GM23338 (cell line): ENCODE measurements around the gene THADA. TPM values are rescaled to one million over a fixed set of nuclear protein-coding genes. Genes with fewer than 3 reads are reported as not detected.

Experiments used
- ATAC-seq: fragments of 200-7000 bp; cut with Tn5 transposase; 3 replicates; pipeline ENCODE4 v1.9.1; 2020
- DNase-seq: peaks from one replicate; pipeline ENCODE4 v3.0.0-alpha.2; 2015; ENCODE audit warnings: low spot score
- H2AFZ ChIP-seq: fragments of 200-600 bp; sonication (generic); 2 replicates; pipeline ENCODE4 v1.8.0; 2016; ENCODE audit warnings: antibody characterized with exemption, mild to moderate bottlenecking, moderate library complexity
- H3F3A ChIP-seq: fragments of 200-600 bp; sonication (generic); replicated peaks from 2 replicates; pipeline ENCODE4 v1.8.0; 2017; ENCODE audit warnings: antibody characterized with exemption, mixed run types, low read depth
- H3K27ac ChIP-seq: fragments of 200-600 bp; sonication (generic); 2 replicates; pipeline ENCODE4 v1.6.1; 2016; ENCODE audit warnings: low read depth
- H3K27me3 ChIP-seq: fragments of 200-600 bp; sonication (generic); 2 replicates; pipeline ENCODE4 v1.8.0; 2016; ENCODE audit warnings: mild to moderate bottlenecking, mixed run types, moderate library complexity; ENCODE audit not compliant: insufficient read depth
- H3K36me3 ChIP-seq: fragments of 200-600 bp; sonication (generic); 2 replicates; pipeline ENCODE4 v1.8.0; 2016; ENCODE audit warnings: mild to moderate bottlenecking; ENCODE audit not compliant: insufficient read depth
- H3K4me1 ChIP-seq: fragments of 200-600 bp; sonication (generic); 2 replicates; pipeline ENCODE4 v1.8.0; 2016; ENCODE audit warnings: mild to moderate bottlenecking, moderate library complexity; ENCODE audit not compliant: insufficient read depth
- H3K4me2 ChIP-seq: fragments of 200-600 bp; sonication (generic); 2 replicates; pipeline ENCODE4 v1.7.1; 2017; ENCODE audit warnings: mixed run types
- H3K4me3 ChIP-seq: fragments of 200-600 bp; sonication (generic); 2 replicates; pipeline ENCODE4 v1.6.1; 2016; ENCODE audit warnings: mixed run types
- H3K79me2 ChIP-seq: fragments of 200-600 bp; sonication (generic); replicated peaks from 2 replicates; pipeline ENCODE4 v1.8.0; 2017; ENCODE audit warnings: mild to moderate bottlenecking; ENCODE audit not compliant: insufficient read depth
- H3K9me2 ChIP-seq: fragments of 200-600 bp; sonication (generic); 2 replicates; pipeline ENCODE4 v1.8.0; 2017; ENCODE audit not compliant: insufficient read depth
- H4K20me1 ChIP-seq: fragments of 200-600 bp; sonication (generic); replicated peaks from 2 replicates; pipeline ENCODE4 v1.8.0; 2017; ENCODE audit warnings: mild to moderate bottlenecking; ENCODE audit not compliant: insufficient read depth
- H3K27ac Mint-ChIP-seq: 2 replicates; pipeline ENCODE4 v1.8.0; 2020; ENCODE audit warnings: inconsistent platforms, mild to moderate bottlenecking, moderate library complexity, mixed read lengths
- H3K27me3 Mint-ChIP-seq: 3 replicates; pipeline ENCODE4 v1.8.0; 2022; ENCODE audit warnings: low read depth, mild to moderate bottlenecking, moderate library complexity, mixed read lengths, inconsistent platforms; ENCODE audit not compliant: insufficient read depth, poor library complexity
- H3K36me3 Mint-ChIP-seq: 3 replicates; pipeline ENCODE4 v1.8.0; 2021; ENCODE audit warnings: low read depth, mild to moderate bottlenecking, inconsistent platforms, moderate library complexity, mixed read lengths
- H3K4me1 Mint-ChIP-seq: 3 replicates; pipeline ENCODE4 v1.8.0; 2020; ENCODE audit warnings: mild to moderate bottlenecking, inconsistent platforms, mixed read lengths
- H3K4me3 Mint-ChIP-seq: 3 replicates; pipeline ENCODE4 v1.8.0; 2021; ENCODE audit warnings: moderate library complexity, mild to moderate bottlenecking, inconsistent platforms, mixed read lengths
- H3K9me3 Mint-ChIP-seq: 3 replicates; pipeline ENCODE4 v1.8.0; 2020; ENCODE audit warnings: moderate library complexity, mild to moderate bottlenecking, inconsistent platforms, mixed read lengths
- CREB1 ChIP-seq: fragments of 250-450 bp; sonication (Bioruptor Pico); IDR thresholded peaks from 2 replicates; pipeline ENCODE4 v1.5.0; 2020; ENCODE audit warnings: low read depth, mild to moderate bottlenecking, moderate library complexity
- EZH2 ChIP-seq: fragments of 200-600 bp; sonication (generic); IDR thresholded peaks from one replicate; pipeline ENCODE4 v1.8.0; 2017; ENCODE audit warnings: antibody characterized with exemption, mild to moderate bottlenecking, low read depth; ENCODE audit not compliant: unreplicated experiment
- NANOG ChIP-seq: IDR thresholded peaks from 2 replicates; pipeline ENCODE4 v1.6.1; 2016; ENCODE audit warnings: antibody characterized with exemption, borderline replicate concordance
- STAT1 ChIP-seq: IDR thresholded peaks from one replicate; pipeline ENCODE4 v1.6.1; 2016; ENCODE audit warnings: antibody characterized with exemption; ENCODE audit not compliant: unreplicated experiment
- ZNF114 ChIP-seq: fragments of 250-450 bp; sonication (Bioruptor Pico); IDR thresholded peaks from 2 replicates; pipeline ENCODE4 v1.5.0; 2020; ENCODE audit warnings: mild to moderate bottlenecking, moderate library complexity
- polyA plus RNA-seq: library from polyadenylated mRNA; unstranded; fragments of >200 nt; fragmentation: Nextera tagmentation; extraction: Ambion mirVana; gene quantifications from 2 replicates; pipeline ENCODE4 v1.2.1, GENCODE V29; 2016
- total RNA-seq: library from RNA; depleted of rRNA; stranded (reverse); fragments of >200 nt; shearing (Covaris generic); gene quantifications from 2 replicates; pipeline ENCODE4 v1.2.3, GENCODE V29; 2014
- TF ChIP-seq, protein P1 (sequence below), 2 experiments: fragments of 200-600 bp in 1 of 2; sonication (generic) in 1 of 2; conservative IDR thresholded peaks; 2 replicates each; pipeline versions ENCODE4 v1.5.1 to v1.6.1; 2016 to 2017; ENCODE audit warnings: antibody characterized with exemption in 2 of 2, low read depth in 2 of 2, mild to moderate bottlenecking in 2 of 2, moderate library complexity in 1 of 2
- TF ChIP-seq, protein P2 (sequence below): IDR thresholded peaks from one replicate; pipeline ENCODE4 v1.6.1; 2018; ENCODE audit warnings: antibody characterized with exemption; ENCODE audit not compliant: unreplicated experiment
- TF ChIP-seq, protein P3 (sequence below): fragments of 250-450 bp; sonication (Bioruptor Pico); IDR thresholded peaks from 2 replicates; pipeline ENCODE4 v1.5.0; 2020; ENCODE audit warnings: mild to moderate bottlenecking, moderate library complexity
- TF ChIP-seq, protein P4 (sequence below): IDR thresholded peaks from 2 replicates; pipeline ENCODE4 v1.6.1; 2016; ENCODE audit warnings: antibody characterized with exemption

The THADA gene
- total and polyA plus RNA-seq, 2 experiments from 2014 or later: 17.0 to 30.7 TPM

DNA sequence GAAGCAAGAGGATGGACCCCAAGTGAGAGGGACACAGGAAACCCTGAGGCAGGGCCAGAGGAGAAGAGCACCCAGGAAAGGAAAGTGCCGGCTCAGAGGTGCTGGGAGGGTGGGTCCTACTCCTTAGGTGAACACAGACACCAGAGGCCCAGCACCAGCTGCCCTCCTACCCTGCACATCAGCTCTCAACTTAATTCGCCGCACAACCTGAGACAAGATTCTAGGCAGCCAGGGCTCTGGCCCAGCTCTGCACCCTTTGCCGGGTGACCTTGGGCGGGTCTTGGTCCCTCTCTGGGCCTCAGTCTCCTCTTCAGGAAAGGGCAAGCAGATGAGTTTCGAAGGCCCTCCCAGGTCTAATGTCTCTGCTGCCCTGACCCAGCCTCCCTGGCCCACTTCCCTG, 397.6 kb downstream of the THADA start:
- H3K9me2 ChIP-seq: no peaks in the 10 kb centered on the region
- peaks cover 22% of the 10 kb centered on the region for H3K27me3 Mint-ChIP-seq
- H3K27ac Mint-ChIP-seq: no peak overlapping the region
- no peak for TF ChIP-seq CREB1
- TF ChIP-seq, protein P1, sequence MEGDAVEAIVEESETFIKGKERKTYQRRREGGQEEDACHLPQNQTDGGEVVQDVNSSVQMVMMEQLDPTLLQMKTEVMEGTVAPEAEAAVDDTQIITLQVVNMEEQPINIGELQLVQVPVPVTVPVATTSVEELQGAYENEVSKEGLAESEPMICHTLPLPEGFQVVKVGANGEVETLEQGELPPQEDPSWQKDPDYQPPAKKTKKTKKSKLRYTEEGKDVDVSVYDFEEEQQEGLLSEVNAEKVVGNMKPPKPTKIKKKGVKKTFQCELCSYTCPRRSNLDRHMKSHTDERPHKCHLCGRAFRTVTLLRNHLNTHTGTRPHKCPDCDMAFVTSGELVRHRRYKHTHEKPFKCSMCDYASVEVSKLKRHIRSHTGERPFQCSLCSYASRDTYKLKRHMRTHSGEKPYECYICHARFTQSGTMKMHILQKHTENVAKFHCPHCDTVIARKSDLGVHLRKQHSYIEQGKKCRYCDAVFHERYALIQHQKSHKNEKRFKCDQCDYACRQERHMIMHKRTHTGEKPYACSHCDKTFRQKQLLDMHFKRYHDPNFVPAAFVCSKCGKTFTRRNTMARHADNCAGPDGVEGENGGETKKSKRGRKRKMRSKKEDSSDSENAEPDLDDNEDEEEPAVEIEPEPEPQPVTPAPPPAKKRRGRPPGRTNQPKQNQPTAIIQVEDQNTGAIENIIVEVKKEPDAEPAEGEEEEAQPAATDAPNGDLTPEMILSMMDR (conservative IDR thresholded peaks at IDR 0.05; ENCODE audit: low read depth in 2 of 2): no peak
- TF ChIP-seq STAT1: no peak
- TF ChIP-seq, protein P2, sequence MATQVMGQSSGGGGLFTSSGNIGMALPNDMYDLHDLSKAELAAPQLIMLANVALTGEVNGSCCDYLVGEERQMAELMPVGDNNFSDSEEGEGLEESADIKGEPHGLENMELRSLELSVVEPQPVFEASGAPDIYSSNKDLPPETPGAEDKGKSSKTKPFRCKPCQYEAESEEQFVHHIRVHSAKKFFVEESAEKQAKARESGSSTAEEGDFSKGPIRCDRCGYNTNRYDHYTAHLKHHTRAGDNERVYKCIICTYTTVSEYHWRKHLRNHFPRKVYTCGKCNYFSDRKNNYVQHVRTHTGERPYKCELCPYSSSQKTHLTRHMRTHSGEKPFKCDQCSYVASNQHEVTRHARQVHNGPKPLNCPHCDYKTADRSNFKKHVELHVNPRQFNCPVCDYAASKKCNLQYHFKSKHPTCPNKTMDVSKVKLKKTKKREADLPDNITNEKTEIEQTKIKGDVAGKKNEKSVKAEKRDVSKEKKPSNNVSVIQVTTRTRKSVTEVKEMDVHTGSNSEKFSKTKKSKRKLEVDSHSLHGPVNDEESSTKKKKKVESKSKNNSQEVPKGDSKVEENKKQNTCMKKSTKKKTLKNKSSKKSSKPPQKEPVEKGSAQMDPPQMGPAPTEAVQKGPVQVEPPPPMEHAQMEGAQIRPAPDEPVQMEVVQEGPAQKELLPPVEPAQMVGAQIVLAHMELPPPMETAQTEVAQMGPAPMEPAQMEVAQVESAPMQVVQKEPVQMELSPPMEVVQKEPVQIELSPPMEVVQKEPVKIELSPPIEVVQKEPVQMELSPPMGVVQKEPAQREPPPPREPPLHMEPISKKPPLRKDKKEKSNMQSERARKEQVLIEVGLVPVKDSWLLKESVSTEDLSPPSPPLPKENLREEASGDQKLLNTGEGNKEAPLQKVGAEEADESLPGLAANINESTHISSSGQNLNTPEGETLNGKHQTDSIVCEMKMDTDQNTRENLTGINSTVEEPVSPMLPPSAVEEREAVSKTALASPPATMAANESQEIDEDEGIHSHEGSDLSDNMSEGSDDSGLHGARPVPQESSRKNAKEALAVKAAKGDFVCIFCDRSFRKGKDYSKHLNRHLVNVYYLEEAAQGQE: no peak
- TF ChIP-seq, protein P3, sequence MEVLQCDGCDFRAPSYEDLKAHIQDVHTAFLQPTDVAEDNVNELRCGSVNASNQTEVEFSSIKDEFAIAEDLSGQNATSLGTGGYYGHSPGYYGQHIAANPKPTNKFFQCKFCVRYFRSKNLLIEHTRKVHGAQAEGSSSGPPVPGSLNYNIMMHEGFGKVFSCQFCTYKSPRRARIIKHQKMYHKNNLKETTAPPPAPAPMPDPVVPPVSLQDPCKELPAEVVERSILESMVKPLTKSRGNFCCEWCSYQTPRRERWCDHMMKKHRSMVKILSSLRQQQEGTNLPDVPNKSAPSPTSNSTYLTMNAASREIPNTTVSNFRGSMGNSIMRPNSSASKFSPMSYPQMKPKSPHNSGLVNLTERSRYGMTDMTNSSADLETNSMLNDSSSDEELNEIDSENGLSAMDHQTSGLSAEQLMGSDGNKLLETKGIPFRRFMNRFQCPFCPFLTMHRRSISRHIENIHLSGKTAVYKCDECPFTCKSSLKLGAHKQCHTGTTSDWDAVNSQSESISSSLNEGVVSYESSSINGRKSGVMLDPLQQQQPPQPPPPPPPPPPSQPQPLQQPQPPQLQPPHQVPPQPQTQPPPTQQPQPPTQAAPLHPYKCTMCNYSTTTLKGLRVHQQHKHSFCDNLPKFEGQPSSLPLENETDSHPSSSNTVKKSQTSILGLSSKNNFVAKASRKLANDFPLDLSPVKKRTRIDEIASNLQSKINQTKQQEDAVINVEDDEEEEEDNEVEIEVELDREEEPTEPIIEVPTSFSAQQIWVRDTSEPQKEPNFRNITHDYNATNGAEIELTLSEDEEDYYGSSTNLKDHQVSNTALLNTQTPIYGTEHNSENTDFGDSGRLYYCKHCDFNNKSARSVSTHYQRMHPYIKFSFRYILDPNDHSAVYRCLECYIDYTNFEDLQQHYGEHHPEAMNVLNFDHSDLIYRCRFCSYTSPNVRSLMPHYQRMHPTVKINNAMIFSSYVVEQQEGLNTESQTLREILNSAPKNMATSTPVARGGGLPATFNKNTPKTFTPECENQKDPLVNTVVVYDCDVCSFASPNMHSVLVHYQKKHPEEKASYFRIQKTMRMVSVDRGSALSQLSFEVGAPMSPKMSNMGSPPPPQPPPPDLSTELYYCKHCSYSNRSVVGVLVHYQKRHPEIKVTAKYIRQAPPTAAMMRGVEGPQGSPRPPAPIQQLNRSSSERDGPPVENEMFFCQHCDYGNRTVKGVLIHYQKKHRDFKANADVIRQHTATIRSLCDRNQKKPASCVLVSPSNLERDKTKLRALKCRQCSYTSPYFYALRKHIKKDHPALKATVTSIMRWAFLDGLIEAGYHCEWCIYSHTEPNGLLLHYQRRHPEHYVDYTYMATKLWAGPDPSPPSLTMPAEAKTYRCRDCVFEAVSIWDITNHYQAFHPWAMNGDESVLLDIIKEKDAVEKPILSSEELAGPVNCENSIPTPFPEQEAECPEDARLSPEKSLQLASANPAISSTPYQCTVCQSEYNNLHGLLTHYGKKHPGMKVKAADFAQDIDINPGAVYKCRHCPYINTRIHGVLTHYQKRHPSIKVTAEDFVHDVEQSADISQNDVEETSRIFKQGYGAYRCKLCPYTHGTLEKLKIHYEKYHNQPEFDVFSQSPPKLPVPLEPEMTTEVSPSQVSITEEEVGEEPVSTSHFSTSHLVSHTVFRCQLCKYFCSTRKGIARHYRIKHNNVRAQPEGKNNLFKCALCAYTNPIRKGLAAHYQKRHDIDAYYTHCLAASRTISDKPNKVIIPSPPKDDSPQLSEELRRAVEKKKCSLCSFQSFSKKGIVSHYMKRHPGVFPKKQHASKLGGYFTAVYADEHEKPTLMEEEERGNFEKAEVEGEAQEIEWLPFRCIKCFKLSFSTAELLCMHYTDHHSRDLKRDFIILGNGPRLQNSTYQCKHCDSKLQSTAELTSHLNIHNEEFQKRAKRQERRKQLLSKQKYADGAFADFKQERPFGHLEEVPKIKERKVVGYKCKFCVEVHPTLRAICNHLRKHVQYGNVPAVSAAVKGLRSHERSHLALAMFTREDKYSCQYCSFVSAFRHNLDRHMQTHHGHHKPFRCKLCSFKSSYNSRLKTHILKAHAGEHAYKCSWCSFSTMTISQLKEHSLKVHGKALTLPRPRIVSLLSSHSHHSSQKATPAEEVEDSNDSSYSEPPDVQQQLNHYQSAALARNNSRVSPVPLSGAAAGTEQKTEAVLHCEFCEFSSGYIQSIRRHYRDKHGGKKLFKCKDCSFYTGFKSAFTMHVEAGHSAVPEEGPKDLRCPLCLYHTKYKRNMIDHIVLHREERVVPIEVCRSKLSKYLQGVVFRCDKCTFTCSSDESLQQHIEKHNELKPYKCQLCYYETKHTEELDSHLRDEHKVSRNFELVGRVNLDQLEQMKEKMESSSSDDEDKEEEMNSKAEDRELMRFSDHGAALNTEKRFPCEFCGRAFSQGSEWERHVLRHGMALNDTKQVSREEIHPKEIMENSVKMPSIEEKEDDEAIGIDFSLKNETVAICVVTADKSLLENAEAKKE: no peak
- no peak for TF ChIP-seq EZH2
- TF ChIP-seq ZNF114: no peak
- TF ChIP-seq, protein P4, sequence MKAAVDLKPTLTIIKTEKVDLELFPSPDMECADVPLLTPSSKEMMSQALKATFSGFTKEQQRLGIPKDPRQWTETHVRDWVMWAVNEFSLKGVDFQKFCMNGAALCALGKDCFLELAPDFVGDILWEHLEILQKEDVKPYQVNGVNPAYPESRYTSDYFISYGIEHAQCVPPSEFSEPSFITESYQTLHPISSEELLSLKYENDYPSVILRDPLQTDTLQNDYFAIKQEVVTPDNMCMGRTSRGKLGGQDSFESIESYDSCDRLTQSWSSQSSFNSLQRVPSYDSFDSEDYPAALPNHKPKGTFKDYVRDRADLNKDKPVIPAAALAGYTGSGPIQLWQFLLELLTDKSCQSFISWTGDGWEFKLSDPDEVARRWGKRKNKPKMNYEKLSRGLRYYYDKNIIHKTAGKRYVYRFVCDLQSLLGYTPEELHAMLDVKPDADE: no peak
- no peak for TF ChIP-seq NANOG
- H3K4me3 Mint-ChIP-seq: no peak overlapping the region
- peaks cover 15% of the 10 kb centered on the region for H3K4me1 Mint-ChIP-seq
- H3K4me2 ChIP-seq: no peak overlapping the region
- H3K9me3 Mint-ChIP-seq: no peaks in the 10 kb centered on the region
- no peaks in the 10 kb centered on the region for H3K36me3 ChIP-seq
- DNase-seq: no peak
- H3K79me2 ChIP-seq: no peaks in the 10 kb centered on the region
- H3F3A ChIP-seq: no peaks in the 10 kb centered on the region
- H3K27me3 ChIP-seq: no peaks in the 10 kb centered on the region
- H3K4me3 ChIP-seq: no peak overlapping the region
- no peaks in the 10 kb centered on the region for H4K20me1 ChIP-seq
- no peak overlapping the region for H3K27ac ChIP-seq
- H2AFZ ChIP-seq: no peak overlapping the region
- no peaks in the 10 kb centered on the region for H3K4me1 ChIP-seq
- no peak for ATAC-seq
- no peaks in the 10 kb centered on the region; the same call in 2 of the 3 replicates for H3K36me3 Mint-ChIP-seq
